K562 (cell line): ENCODE data around the gene MAGEA4. TPM values are rescaled to one million over a fixed set of nuclear protein-coding genes. Genes with fewer than 3 reads are reported as not detected.

ENCODE experiments used
- DIDO1 ChIP-seq: fragments of 450-650 bp; IDR thresholded peaks from 2 replicates; pipeline ENCODE4 v1.6.1; 2016; ENCODE audit warnings: low read depth, missing biosample characterization, missing genetic modification characterization
- EGR1 ChIP-seq: fragments of 450-650 bp; conservative IDR thresholded peaks from 2 replicates; pipeline ENCODE4 v1.6.1; 2017; ENCODE audit warnings: mild to moderate bottlenecking
- ERF ChIP-seq: fragments of 450-650 bp; formaldehyde crosslinking; IDR thresholded peaks from 2 replicates; pipeline ENCODE4 v1.4.0; 2020; ENCODE audit warnings: mild to moderate bottlenecking, mixed read lengths
- HIVEP1 ChIP-seq: fragments of 250-450 bp; sonication (Bioruptor Pico); IDR thresholded peaks from 2 replicates; pipeline ENCODE4 v1.4.0; 2020; ENCODE audit warnings: mild to moderate bottlenecking
- IRF2 ChIP-seq: sonication (generic); formaldehyde crosslinking; IDR thresholded peaks from 2 replicates; pipeline ENCODE4 v1.8.1; 2022; ENCODE audit warnings: mild to moderate bottlenecking, missing genetic modification reagents
- MCM3 ChIP-seq: fragments of 450-650 bp; IDR thresholded peaks from 2 replicates; pipeline ENCODE4 v1.6.1; 2016
- NR1H2 ChIP-seq: sonication (generic); formaldehyde crosslinking; IDR thresholded peaks from 2 replicates; pipeline ENCODE4 v1.4.0; 2020; ENCODE audit warnings: mild to moderate bottlenecking, missing genetic modification reagents
- PPARD ChIP-seq: fragments of 250-450 bp; sonication (Bioruptor Pico); IDR thresholded peaks from 2 replicates; pipeline ENCODE4 v1.8.0; 2022; ENCODE audit warnings: inconsistent platforms, mild to moderate bottlenecking, moderate library complexity
- RCOR1 ChIP-seq, 2 experiments: IDR thresholded peaks; 2 replicates each; pipeline ENCODE4 v1.6.1; 2012; ENCODE audit warnings: low read depth in 2 of 2, low read length in 2 of 2, borderline replicate concordance in 1 of 2, improper control_type of control experiment in 1 of 2
- TAF1 ChIP-seq: IDR thresholded peaks from 2 replicates; pipeline ENCODE4 v1.6.1; 2011; ENCODE audit warnings: mild to moderate bottlenecking, low read length, moderate library complexity; ENCODE audit not compliant: insufficient read depth, control insufficient read depth, severe bottlenecking; ENCODE audit errors: extremely low read depth
- ZNF3 ChIP-seq: fragments of 250-450 bp; sonication (Bioruptor Pico); IDR thresholded peaks from 2 replicates; pipeline ENCODE4 v1.5.0; 2021; ENCODE audit warnings: mild to moderate bottlenecking, moderate library complexity
- ZNF354B ChIP-seq: fragments of 250-450 bp; sonication (Bioruptor Pico); IDR thresholded peaks from 2 replicates; pipeline ENCODE4 v1.4.0; 2020
- ZNF551 ChIP-seq: fragments of 250-450 bp; sonication (Bioruptor Pico); IDR thresholded peaks from 2 replicates; pipeline ENCODE4 v1.5.0; 2021; ENCODE audit warnings: mild to moderate bottlenecking, moderate library complexity
- ZSCAN29 ChIP-seq: fragments of 450-650 bp; IDR thresholded peaks from 2 replicates; pipeline ENCODE4 v1.6.1; 2017
- polyA plus RNA-seq, 8 experiments: library from polyadenylated mRNA; depleted of rRNA in 4 of 8; stranded (reverse) in 5 of 8; unstranded in 3 of 8; fragments of >200 nt; fragmentation: Nextera tagmentation in 2 of 8; fragmentation: Illumina TruSeq in 1 of 8; extraction: Ambion mirVana in 2 of 8; extraction: Trizol in 1 of 8; gene quantifications; 2 replicates each; pipeline versions ENCODE4 v1.2.1 to v1.2.3, GENCODE V29; 2011 to 2014; ENCODE audit warnings: inconsistent platforms in 1 of 8, missing spikeins in 1 of 8
- total RNA-seq, 7 experiments: library from RNA; depleted of rRNA in 6 of 7; stranded (reverse); fragments of >200 nt in 6 of 7; fragmentation: Illumina TruSeq in 2 of 7; extraction: Trizol in 2 of 7; gene quantifications; 2 replicates each; pipeline versions ENCODE4 v1.2.1 to v1.2.3, GENCODE V29; 2011 to 2021; ENCODE audit warnings: low replicate concordance in 1 of 7
- TF ChIP-seq, protein P1 (sequence below), 2 experiments: fragments of 450-650 bp; IDR thresholded peaks; 2 replicates each; pipeline ENCODE4 v1.6.1; 2018; ENCODE audit warnings: mild to moderate bottlenecking in 2 of 2, low read depth in 1 of 2; ENCODE audit not compliant: partially characterized antibody in 2 of 2
- TF ChIP-seq, protein P2 (sequence below), 2 experiments: fragments of 450-650 bp; IDR thresholded peaks; 2 replicates each; pipeline ENCODE4 v1.6.1; 2016
- TF ChIP-seq, protein P3 (sequence below): fragments of 450-650 bp; IDR thresholded peaks from 2 replicates; pipeline ENCODE4 v1.6.1; 2014; ENCODE audit warnings: low read depth, mild to moderate bottlenecking, moderate library complexity, borderline replicate concordance

MAGEA4 gene
- total and polyA plus RNA-seq, 9 of the 15 experiments (the other 6 are each of a cell fraction or from before 2014, with no cell fraction given): 0.42 to 1.9 (median 0.69) TPM

DNA sequence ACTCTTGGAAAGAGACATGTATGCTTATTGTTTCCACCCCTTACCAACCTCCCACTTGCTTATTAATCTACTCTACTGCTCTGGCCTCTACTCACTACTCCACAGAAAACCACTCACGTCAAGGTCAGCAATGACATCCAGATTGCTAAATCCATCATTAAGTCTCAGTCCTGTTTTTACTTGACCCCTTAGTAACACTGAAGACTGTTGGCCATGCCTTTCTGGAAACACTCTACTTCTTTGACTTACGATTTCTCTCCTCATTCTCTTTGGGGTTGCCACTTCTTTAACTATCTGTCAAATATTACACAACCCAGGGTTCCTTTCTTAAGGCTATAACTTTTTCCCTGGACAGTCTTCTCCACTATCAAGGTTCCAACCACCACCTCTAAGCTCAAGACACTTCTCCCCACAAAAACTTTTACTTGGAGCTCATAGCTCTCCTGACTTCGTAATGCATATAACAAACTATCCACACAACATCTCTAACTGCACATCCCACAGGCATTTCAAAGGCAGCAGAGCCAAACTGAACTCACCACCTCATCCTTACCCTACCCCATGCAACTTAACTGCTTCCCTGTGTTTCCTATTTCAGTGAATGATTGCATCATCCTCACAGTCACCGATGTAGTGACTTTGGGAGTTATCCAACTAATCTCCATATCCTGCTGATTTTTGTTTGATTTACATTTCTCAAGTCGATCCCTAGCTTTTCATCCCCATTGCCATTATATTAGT, 15.8 kb upstream of the MAGEA4 start (continued):
- no peak for TF ChIP-seq MCM3
- TF ChIP-seq EGR1: no peak
- TF ChIP-seq NR1H2 (CRISPR knock-in tag): no peak
- TF ChIP-seq, protein P1, sequence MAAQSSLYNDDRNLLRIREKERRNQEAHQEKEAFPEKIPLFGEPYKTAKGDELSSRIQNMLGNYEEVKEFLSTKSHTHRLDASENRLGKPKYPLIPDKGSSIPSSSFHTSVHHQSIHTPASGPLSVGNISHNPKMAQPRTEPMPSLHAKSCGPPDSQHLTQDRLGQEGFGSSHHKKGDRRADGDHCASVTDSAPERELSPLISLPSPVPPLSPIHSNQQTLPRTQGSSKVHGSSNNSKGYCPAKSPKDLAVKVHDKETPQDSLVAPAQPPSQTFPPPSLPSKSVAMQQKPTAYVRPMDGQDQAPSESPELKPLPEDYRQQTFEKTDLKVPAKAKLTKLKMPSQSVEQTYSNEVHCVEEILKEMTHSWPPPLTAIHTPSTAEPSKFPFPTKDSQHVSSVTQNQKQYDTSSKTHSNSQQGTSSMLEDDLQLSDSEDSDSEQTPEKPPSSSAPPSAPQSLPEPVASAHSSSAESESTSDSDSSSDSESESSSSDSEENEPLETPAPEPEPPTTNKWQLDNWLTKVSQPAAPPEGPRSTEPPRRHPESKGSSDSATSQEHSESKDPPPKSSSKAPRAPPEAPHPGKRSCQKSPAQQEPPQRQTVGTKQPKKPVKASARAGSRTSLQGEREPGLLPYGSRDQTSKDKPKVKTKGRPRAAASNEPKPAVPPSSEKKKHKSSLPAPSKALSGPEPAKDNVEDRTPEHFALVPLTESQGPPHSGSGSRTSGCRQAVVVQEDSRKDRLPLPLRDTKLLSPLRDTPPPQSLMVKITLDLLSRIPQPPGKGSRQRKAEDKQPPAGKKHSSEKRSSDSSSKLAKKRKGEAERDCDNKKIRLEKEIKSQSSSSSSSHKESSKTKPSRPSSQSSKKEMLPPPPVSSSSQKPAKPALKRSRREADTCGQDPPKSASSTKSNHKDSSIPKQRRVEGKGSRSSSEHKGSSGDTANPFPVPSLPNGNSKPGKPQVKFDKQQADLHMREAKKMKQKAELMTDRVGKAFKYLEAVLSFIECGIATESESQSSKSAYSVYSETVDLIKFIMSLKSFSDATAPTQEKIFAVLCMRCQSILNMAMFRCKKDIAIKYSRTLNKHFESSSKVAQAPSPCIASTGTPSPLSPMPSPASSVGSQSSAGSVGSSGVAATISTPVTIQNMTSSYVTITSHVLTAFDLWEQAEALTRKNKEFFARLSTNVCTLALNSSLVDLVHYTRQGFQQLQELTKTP (IDR thresholded peaks at IDR 0.05; ENCODE audit: low read depth in 1 of 2, partially characterized antibody in 2 of 2): peak in 1 of 2 experiments; percentile 42
- TF ChIP-seq, protein P2, sequence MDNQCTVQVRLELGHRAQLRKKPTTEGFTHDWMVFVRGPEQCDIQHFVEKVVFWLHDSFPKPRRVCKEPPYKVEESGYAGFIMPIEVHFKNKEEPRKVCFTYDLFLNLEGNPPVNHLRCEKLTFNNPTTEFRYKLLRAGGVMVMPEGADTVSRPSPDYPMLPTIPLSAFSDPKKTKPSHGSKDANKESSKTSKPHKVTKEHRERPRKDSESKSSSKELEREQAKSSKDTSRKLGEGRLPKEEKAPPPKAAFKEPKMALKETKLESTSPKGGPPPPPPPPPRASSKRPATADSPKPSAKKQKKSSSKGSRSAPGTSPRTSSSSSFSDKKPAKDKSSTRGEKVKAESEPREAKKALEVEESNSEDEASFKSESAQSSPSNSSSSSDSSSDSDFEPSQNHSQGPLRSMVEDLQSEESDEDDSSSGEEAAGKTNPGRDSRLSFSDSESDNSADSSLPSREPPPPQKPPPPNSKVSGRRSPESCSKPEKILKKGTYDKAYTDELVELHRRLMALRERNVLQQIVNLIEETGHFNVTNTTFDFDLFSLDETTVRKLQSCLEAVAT (IDR thresholded peaks at IDR 0.05): no peak
- TF ChIP-seq IRF2: no peak
- TF ChIP-seq HIVEP1: no peak
- TF ChIP-seq, protein P3, sequence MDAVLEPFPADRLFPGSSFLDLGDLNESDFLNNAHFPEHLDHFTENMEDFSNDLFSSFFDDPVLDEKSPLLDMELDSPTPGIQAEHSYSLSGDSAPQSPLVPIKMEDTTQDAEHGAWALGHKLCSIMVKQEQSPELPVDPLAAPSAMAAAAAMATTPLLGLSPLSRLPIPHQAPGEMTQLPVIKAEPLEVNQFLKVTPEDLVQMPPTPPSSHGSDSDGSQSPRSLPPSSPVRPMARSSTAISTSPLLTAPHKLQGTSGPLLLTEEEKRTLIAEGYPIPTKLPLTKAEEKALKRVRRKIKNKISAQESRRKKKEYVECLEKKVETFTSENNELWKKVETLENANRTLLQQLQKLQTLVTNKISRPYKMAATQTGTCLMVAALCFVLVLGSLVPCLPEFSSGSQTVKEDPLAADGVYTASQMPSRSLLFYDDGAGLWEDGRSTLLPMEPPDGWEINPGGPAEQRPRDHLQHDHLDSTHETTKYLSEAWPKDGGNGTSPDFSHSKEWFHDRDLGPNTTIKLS: no peak
- TF ChIP-seq RCOR1 (IDR thresholded peaks at IDR 0.05; ENCODE audit: borderline replicate concordance in 1 of 2, low read depth in 2 of 2, low read length in 2 of 2): peak in 1 of 2 experiments; percentile 49; a peak in 1 of 4 replicates
- TF ChIP-seq DIDO1 (tag): no peak
- no peak for TF ChIP-seq PPARD
- TF ChIP-seq ZNF551 (CRISPR knock-in tag): no peak
- no peak for TF ChIP-seq ZSCAN29
- TF ChIP-seq ZNF354B (CRISPR knock-in tag): no peak
- TF ChIP-seq ZNF3 (CRISPR knock-in tag): no peak
- no peak for TF ChIP-seq ERF (CRISPR knock-in tag)
- TF ChIP-seq TAF1: no peak
